ENCODE measurements around the gene DOHH.

- TF ChIP-seq, protein P1, sequence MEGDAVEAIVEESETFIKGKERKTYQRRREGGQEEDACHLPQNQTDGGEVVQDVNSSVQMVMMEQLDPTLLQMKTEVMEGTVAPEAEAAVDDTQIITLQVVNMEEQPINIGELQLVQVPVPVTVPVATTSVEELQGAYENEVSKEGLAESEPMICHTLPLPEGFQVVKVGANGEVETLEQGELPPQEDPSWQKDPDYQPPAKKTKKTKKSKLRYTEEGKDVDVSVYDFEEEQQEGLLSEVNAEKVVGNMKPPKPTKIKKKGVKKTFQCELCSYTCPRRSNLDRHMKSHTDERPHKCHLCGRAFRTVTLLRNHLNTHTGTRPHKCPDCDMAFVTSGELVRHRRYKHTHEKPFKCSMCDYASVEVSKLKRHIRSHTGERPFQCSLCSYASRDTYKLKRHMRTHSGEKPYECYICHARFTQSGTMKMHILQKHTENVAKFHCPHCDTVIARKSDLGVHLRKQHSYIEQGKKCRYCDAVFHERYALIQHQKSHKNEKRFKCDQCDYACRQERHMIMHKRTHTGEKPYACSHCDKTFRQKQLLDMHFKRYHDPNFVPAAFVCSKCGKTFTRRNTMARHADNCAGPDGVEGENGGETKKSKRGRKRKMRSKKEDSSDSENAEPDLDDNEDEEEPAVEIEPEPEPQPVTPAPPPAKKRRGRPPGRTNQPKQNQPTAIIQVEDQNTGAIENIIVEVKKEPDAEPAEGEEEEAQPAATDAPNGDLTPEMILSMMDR (conservative IDR thresholded peaks at IDR 0.05; ENCODE audit: low read length): no peak
- TF ChIP-seq EZH2phosphoT487 (IDR thresholded peaks at IDR 0.05; ENCODE audit: borderline replicate concordance): no peak
Measured at GRCh38 chr19:3479834-3480215, 20.6 kb downstream of the DOHH start.
